ENCODE measurements around the gene SPC24.

DNA sequence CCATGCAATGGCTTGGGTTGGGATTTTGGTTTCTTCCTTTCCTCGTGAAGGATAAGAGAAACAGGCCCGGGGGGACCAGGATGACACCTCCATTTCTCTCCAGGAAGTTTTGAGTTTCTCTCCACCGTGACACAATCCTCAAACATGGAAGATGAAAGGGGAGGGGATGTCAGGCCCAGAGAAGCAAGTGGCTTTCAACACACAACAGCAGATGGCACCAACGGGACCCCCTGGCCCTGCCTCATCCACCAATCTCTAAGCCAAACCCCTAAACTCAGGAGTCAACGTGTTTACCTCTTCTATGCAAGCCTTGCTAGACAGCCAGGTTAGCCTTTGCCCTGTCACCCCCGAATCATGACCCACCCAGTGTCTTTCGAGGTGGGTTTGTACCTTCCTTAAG lies 24.1 kb downstream of the SPC24 start:
- TF ChIP-seq, protein P1, sequence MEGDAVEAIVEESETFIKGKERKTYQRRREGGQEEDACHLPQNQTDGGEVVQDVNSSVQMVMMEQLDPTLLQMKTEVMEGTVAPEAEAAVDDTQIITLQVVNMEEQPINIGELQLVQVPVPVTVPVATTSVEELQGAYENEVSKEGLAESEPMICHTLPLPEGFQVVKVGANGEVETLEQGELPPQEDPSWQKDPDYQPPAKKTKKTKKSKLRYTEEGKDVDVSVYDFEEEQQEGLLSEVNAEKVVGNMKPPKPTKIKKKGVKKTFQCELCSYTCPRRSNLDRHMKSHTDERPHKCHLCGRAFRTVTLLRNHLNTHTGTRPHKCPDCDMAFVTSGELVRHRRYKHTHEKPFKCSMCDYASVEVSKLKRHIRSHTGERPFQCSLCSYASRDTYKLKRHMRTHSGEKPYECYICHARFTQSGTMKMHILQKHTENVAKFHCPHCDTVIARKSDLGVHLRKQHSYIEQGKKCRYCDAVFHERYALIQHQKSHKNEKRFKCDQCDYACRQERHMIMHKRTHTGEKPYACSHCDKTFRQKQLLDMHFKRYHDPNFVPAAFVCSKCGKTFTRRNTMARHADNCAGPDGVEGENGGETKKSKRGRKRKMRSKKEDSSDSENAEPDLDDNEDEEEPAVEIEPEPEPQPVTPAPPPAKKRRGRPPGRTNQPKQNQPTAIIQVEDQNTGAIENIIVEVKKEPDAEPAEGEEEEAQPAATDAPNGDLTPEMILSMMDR (IDR thresholded peaks at IDR 0.05), result no peak
- no peak for TF ChIP-seq POLR2AphosphoS5 (IDR thresholded peaks at IDR 0.05)

All from transverse colon (tissue), 4 donors.